Stomach (tissue), 9 donors: ENCODE results near the gene POLD2. TPM values are rescaled to one million over a fixed set of nuclear protein-coding genes. Genes with fewer than 3 reads are reported as not detected.

Experiments used
- DNase-seq, 2 donors: peaks; one replicate each; pipeline versions ENCODE4 v3.0.0 to v3.0.0-alpha.2; 2013 to 2019
- H3K27ac ChIP-seq, 5 donors: fragments of 200-600 bp in 4 of 5; sonication (generic) in 4 of 5; one replicate each; pipeline ENCODE4 v1.5.1; 2013 to 2019; ENCODE audit warnings: mild to moderate bottlenecking in 1 of 5, moderate library complexity in 1 of 5
- H3K27me3 ChIP-seq, 3 donors: fragments of 200-600 bp; sonication (generic); one replicate each; pipeline ENCODE4 v1.5.1; 2017 to 2019; ENCODE audit warnings: mixed run types in 1 of 3
- H3K36me3 ChIP-seq, 4 donors: fragments of 200-600 bp; sonication (generic); 1 replicate in 3 of 4; 2 replicates in 1 of 4; pipeline ENCODE4 v1.5.1; 2016 to 2019
- H3K4me1 ChIP-seq, 4 donors: fragments of 200-600 bp; sonication (generic); one replicate each; pipeline ENCODE4 v1.5.1; 2016 to 2019
- H3K4me3 ChIP-seq, 4 donors: fragments of 200-600 bp; sonication (generic) in 3 of 4; one replicate each; pipeline ENCODE4 v1.5.1; 2016 to 2019; ENCODE audit warnings: mild to moderate bottlenecking in 1 of 4
- H3K9me3 ChIP-seq, 4 donors: fragments of 200-600 bp; sonication (generic); one replicate each; pipeline ENCODE4 v1.5.1; 2016 to 2019
- EP300 ChIP-seq: sonication (generic); formaldehyde crosslinking; IDR thresholded peaks from one replicate; pipeline ENCODE4 v1.6.1; 2017; ENCODE audit warnings: antibody characterized with exemption
- POLR2A ChIP-seq, 4 donors: fragments of 450-650 bp; IDR thresholded peaks; one replicate each; pipeline ENCODE4 v1.6.1; 2016; ENCODE audit warnings: antibody characterized with exemption in 4 of 4, control low read depth in 2 of 4, mild to moderate bottlenecking in 1 of 4, moderate library complexity in 1 of 4
- POLR2AphosphoS5 ChIP-seq, 3 donors: sonication (generic); formaldehyde crosslinking; IDR thresholded peaks; one replicate each; pipeline ENCODE4 v1.6.1; 2016; ENCODE audit warnings: antibody characterized with exemption in 3 of 3
- WGBS, 5 donors: extraction: QIAGEN DNeasy Blood & Tissue Kit in 3 of 5; methylation state at CpG; one replicate each; pipeline versions ENCODE4 v1.1.5 to v1.1.7; 2013 to 2018; 5-methylcytosine and 5-hydroxymethylcytosine counted together
- intact Hi-C: fragments of 100-400 bp; cut with DNase I; formaldehyde crosslinking; loops from one replicate; pipeline ENCODE4 v1.15.1; 2023; ENCODE audit warnings: low total_unique reads
- polyA plus RNA-seq, 3 donors: library from polyadenylated mRNA; stranded (reverse); fragments of 200-250 nt; gene quantifications; one replicate each; pipeline ENCODE4 v1.2.3, GENCODE V29; 2013
- total RNA-seq, 5 donors: library from RNA; depleted of rRNA; stranded (reverse); fragments of >200 nt; gene quantifications; one replicate each; pipeline versions ENCODE4 v1.1.0 to v1.2.3, GENCODE V29; 2014 to 2016
- TF ChIP-seq, protein P1 (sequence below), 7 experiments: fragments of 450-650 bp in 4 of 7; fragments of 200-600 bp in 3 of 7; sonication (generic) in 3 of 7; IDR thresholded peaks; one replicate each; pipeline ENCODE4 v1.5.1; 2016 to 2019; ENCODE audit warnings: antibody characterized with exemption in 7 of 7, control low read depth in 2 of 7, mild to moderate bottlenecking in 1 of 7
- donor health status: healthy with polysubstance abuse.
- donor health status: Bipolar disorder and iron deficiency.
- donor health status: healthy.

POLD2 gene
- total and polyA plus RNA-seq, 8 donors: 19.8 to 91.2 (median 62.3) TPM

GRCh38 chr7:44068054-44068453 lies 55.3 kb downstream of the POLD2 start:
- intact Hi-C loops: no loop called here
- peaks cover 36 to 63% (median 49%) of the 10 kb centered on the region in 4 donors for H3K4me1 ChIP-seq
- H3K9me3 ChIP-seq: no peaks in the 10 kb centered on the region
- no peak overlapping the region for H3K27ac ChIP-seq
- no peaks in the 10 kb centered on the region for H3K27me3 ChIP-seq
- WGBS, 5 donors: 46 to 61% (median 55%) methylated on average over 7 of the region's 7 CpGs
- H3K4me3 ChIP-seq: no peak overlapping the region
- no peak for DNase-seq
- peaks cover 2 to 8% (median 5%) of the 10 kb centered on the region in 4 donors for H3K36me3 ChIP-seq
- TF ChIP-seq EP300 (no peak), POLR2A (IDR thresholded peaks at IDR 0.05) (no peak), POLR2AphosphoS5 (IDR thresholded peaks at IDR 0.05) (peak in 2 of 3 donors; percentile 4 to 36)
- TF ChIP-seq, protein P1, sequence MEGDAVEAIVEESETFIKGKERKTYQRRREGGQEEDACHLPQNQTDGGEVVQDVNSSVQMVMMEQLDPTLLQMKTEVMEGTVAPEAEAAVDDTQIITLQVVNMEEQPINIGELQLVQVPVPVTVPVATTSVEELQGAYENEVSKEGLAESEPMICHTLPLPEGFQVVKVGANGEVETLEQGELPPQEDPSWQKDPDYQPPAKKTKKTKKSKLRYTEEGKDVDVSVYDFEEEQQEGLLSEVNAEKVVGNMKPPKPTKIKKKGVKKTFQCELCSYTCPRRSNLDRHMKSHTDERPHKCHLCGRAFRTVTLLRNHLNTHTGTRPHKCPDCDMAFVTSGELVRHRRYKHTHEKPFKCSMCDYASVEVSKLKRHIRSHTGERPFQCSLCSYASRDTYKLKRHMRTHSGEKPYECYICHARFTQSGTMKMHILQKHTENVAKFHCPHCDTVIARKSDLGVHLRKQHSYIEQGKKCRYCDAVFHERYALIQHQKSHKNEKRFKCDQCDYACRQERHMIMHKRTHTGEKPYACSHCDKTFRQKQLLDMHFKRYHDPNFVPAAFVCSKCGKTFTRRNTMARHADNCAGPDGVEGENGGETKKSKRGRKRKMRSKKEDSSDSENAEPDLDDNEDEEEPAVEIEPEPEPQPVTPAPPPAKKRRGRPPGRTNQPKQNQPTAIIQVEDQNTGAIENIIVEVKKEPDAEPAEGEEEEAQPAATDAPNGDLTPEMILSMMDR (IDR thresholded peaks at IDR 0.05): no peak

DNA sequence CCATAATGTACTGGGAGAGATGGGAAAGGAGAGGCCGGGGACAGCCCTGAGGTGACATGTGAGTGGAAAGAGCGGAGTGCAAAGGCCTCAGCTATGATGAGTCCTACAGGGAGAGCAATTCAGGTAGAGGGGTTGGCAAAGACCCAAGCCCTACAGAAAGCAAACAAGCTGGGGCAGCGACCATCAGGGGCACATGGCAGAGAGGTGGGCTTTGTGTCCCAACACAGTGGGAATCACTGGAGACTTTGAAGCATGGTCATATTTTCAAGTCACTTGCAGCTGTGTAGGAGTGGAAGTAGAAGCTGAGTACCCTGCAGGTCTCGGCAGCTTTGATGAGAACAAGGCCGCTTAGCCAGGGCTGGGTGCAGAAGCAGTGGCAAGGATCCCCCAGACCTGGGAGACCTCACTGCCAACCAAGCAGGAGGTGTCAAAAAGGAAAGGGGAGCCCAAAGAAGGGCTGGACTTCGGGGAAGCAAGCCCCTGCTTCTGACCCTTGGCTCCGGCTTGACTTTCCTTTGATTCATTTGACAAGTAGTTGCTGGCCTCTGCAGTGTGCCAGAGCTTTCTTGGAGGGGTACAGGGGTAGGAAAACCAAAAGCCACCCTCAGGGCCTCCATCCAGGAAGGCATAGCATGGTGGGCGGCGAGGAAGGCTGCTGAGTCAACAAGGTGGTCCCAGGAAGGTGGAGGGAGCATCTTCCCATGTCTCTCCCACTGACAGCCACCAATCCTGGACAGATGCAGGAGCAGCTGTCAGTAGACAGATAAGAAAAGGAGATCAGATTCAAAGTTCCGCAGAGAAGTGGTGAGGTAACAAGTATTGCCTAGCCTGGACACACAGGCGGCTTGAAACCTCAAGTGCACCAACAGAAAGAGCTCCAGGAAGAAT lies 56.0 kb downstream of the POLD2 start:
- 68 to 82% (median 73%) methylated on average over 11 of the region's 11 CpGs for WGBS, 5 donors
- H3K4me3 ChIP-seq: no peak overlapping the region
- no peak for TF ChIP-seq POLR2A (IDR thresholded peaks at IDR 0.05)
- TF ChIP-seq POLR2AphosphoS5 (IDR thresholded peaks at IDR 0.05): no peak
- TF ChIP-seq, protein P1 (IDR thresholded peaks at IDR 0.05): no peak
- no peak for TF ChIP-seq EP300
- peaks cover 0 to 5% (median 4%) of the 10 kb centered on the region in 4 donors for H3K36me3 ChIP-seq
- H3K9me3 ChIP-seq: no peaks in the 10 kb centered on the region
- no peaks in the 10 kb centered on the region for H3K27me3 ChIP-seq
- no peak for DNase-seq
- intact Hi-C loops: no loop called here
- H3K27ac ChIP-seq: no peak overlapping the region
- H3K4me1 ChIP-seq: peaks cover 28 to 56% (median 41%) of the 10 kb centered on the region in 4 donors

GRCh38 chr7:44066494-44067063 lies 56.8 kb downstream of the POLD2 start:
- no peak for DNase-seq
- no peaks in the 10 kb centered on the region for H3K9me3 ChIP-seq
- TF ChIP-seq EP300: no peak
- TF ChIP-seq POLR2A (IDR thresholded peaks at IDR 0.05): no peak
- WGBS, 5 donors: 57 to 72% (median 62%) methylated on average over 6 to 7 of the region's 7 CpGs
- H3K27ac ChIP-seq: no peak overlapping the region
- no peak overlapping the region for H3K4me3 ChIP-seq
- peaks cover 21 to 49% (median 36%) of the 10 kb centered on the region in 4 donors for H3K4me1 ChIP-seq
- intact Hi-C loops: no loop called here
- peaks cover 3 to 13% (median 11%) of the 10 kb centered on the region in 4 donors for H3K36me3 ChIP-seq
- no peaks in the 10 kb centered on the region for H3K27me3 ChIP-seq

GRCh38 chr7:44066111-44066460 lies 57.3 kb downstream of the POLD2 start:
- Histone ChIP-seq H3K4me1 (peaks cover 19 to 44% (median 34%) of the 10 kb centered on the region in 4 donors), H3K9me3 (no peaks in the 10 kb centered on the region), H3K27me3 (no peaks in the 10 kb centered on the region), H3K4me3 (no peak overlapping the region), H3K36me3 (peaks cover 6 to 18% (median 16%) of the 10 kb centered on the region in 4 donors), H3K27ac (no peak overlapping the region)
- no peak for DNase-seq
- WGBS, 5 donors: 28 to 54% (median 32%) methylated on average over 6 of the region's 6 CpGs
- TF ChIP-seq POLR2AphosphoS5 (IDR thresholded peaks at IDR 0.05) (no peak), POLR2A (IDR thresholded peaks at IDR 0.05) (no peak), EP300 (no peak)
- TF ChIP-seq, protein P1 (IDR thresholded peaks at IDR 0.05): no peak
- intact Hi-C loops: no loop called here
